Activated CD8-positive, alpha-beta memory T cell treated with anti-CD3 and anti-CD28 coated beads, Interleukin-2, amount 50 U/mL, for 1 hour (primary cell): ENCODE results near the gene ADAM22.

Source experiments
- DNase-seq: peaks from one replicate; pipeline ENCODE4 v3.0.0-alpha.2; 2020; ENCODE audit errors: extremely low read depth

Gene ADAM22

DNA sequence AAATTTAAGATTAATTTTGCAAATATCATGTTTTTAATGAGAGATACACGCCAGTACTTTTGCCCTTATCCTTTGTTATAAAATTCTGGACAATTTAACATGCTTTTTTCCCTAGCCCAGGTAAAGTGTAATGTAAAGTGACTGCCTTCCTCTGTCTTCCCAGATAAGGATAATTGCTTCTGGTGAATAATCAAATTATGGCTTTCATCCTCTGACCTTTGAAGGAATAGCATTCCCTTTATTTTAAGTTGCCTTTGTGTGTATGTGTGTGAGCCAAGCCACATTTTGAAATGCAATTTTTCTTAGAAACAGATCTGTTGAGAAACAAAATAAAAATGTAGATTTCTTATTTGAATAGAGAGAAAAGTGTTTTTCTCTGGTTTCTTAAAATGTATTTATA, 107.5 kb downstream of the ADAM22 start:
- no peak for DNase-seq

DNA sequence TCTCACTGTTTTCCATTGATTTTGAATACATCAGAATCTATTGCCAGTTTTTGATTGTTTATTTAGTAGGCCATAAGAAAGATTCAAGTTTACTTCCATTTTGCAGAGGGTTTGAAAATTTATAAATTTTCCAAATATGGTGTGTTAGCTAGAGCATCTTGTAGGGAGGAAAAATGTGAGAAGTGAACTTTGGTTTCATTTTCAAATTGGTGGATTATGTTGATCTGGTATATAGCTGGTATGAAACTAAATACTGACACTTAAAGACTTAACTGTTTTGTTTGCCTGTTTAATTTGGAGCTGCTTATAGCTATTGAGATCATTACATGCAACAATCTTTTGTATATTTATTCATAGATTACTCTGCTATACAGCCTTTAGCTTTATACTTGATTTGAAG, 108.1 kb downstream of the ADAM22 start:
- no peak for DNase-seq

- no peak for DNase-seq
Observed at GRCh38 chr7:88042803-88043202, 108.8 kb downstream of the ADAM22 start.

- no peak for DNase-seq
Observed at GRCh38 chr7:88044069-88044468, 110.0 kb downstream of the ADAM22 start.

DNA sequence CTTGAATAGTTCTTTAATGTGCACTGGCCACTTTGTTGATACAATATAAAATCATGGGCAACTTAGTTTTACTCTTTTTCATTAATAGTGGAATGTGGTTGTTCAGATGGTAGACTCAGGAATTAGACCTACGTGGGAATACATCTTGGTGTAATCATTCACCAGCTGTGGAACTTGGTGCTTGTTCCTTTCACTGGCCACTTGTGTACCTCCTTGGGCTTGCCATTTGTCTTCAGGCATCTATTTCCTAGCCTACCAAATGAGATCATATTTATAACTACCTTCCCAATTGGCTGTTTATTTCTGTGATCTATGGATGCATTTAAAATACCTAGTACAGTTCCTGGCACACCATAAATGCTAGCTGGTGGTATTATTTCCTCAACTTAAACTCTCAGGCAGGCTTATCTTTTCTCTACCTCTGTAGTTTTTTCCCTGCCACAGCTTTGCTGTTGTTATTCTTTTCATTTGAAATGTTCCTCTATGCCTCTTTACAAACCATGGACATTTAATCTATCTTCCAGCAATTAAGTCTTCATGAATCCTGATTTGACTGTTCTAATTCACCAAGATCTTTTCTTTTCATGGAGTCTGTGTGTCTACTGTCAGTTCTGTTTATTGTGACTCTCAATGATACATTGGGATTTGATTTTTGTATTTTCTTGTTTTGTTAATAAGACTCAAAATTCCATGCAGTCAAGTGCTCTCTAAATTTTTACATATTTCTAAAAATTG, 113.0 kb downstream of the ADAM22 start:
- DNase-seq: no peak

DNA sequence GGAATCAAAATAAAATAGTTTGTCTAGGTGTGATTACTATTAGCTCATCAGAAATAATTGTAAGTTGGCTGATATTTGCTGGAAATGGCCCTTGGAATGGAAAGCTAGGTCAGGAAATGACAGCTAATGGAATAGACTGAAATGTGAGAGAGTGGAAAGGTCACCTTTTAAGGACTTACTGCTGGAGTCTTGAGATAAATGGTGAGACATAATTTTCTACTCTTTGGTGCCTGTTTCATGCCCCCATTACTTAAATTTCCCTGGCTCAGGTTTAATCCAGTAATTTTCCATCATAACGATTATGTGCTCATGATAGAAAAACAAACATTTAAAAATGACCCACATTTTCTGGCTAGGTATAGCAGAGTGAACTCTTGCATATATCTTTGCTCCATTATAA, 123.6 kb downstream of the ADAM22 start:
- DNase-seq: no peak

DNA sequence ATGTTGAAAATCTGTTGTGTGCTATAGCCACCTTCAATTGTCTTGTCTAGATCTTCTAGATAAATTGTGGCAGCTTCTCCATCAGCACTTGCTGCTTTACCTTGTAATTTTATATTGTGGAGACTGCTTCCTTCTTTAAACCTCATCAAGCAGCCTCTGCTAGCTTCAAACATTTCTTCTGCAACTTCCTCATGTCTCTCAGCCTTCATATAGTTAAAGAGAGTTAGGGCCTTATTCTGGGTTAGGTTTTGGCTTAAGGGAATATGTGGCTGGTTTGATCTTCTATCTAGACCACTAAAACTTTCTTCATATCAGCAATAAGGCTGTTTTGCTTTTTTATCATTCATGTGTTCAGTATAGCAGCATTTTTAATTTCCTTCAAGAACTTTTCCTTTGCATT, 128.2 kb downstream of the ADAM22 start:
- DNase-seq: no peak

DNA sequence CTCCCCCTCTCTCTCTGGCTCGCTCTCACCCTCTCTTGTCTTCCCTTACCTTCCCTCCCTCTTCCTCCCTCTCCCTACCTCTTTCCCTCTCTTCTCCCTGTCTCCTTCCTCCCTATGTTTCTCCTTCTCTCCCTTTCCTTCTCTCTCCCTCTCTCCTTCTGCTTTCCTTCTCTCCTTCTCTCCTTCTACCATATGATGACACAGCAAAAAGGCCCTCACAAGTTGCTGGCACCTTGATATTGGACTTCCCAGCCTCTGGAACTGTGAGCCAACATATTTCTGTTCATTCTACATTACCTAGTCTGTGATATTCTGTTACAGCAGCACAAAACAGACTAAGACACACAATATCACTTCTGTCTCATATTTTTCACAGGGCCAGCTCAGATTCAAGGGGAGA, 135.0 kb downstream of the ADAM22 start:
- DNase-seq: no peak

- DNase-seq: no peak
Observed at GRCh38 chr7:88071994-88072714, 138.1 kb downstream of the ADAM22 start.

DNA sequence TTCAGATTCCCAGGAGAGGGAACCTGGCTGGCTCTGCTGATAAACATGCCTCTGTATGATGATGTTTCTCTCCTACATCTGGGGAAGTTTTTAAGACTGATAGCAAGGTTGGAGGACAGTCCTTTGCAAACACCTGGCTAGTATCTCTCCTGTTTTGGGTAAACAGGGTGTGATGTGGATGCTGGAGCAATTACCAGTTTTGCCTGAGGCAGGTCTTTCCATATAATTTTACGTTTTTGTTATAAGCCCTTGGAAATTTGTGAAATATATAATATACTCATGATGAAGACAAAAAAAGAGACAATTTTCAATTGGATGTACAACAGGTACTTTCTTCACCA, 138.6 kb downstream of the ADAM22 start:
- DNase-seq: no peak

DNA sequence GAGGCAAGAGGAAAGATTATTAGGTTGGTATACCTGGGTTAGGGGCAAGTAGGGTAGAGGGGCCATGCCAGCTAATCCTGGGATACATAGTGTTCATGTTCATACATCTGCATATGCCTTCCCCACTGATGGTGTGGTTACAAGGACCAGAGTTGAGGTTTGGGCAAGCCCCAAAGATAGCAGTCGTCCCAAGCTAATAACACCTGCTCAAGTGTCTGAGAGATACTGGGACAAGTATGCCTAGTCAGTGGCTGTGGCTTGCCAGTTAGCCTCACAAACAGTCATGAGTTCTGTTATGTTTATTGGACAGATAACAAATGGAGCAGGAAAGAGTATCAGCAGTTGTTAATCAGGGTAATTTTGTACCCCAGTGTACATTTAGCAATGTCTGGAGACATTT, 139.6 kb downstream of the ADAM22 start:
- DNase-seq: no peak

GRCh38 chr7:88075216-88075615, 141.2 kb downstream of the ADAM22 start:
- DNase-seq: no peak

GRCh38 chr7:88083883-88084282, 149.8 kb downstream of the ADAM22 start:
- DNase-seq: no peak

- DNase-seq: no peak
Observed at GRCh38 chr7:88089561-88089960, 155.5 kb downstream of the ADAM22 start.

GRCh38 chr7:88090240-88090639, 156.2 kb downstream of the ADAM22 start:
- DNase-seq: no peak

DNA sequence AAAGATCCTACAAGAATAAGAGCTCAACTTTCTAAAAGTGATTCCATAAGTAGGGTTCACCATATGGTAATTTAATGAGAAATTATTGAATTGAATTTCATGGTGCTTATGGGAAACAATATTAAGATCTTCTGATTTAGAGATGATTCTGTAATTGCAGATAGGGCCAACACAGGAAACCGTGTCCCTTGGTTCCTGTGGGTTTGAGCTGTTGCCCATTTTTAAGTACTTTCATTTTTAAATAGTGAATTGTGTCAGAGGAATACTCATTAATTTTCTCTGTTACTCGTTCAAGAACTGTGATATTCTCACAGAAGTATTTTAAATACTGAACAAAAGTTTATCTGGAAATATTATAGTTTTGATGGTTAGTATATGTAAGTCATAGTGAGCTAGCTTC, 156.6 kb downstream of the ADAM22 start:
- DNase-seq: no peak

DNA sequence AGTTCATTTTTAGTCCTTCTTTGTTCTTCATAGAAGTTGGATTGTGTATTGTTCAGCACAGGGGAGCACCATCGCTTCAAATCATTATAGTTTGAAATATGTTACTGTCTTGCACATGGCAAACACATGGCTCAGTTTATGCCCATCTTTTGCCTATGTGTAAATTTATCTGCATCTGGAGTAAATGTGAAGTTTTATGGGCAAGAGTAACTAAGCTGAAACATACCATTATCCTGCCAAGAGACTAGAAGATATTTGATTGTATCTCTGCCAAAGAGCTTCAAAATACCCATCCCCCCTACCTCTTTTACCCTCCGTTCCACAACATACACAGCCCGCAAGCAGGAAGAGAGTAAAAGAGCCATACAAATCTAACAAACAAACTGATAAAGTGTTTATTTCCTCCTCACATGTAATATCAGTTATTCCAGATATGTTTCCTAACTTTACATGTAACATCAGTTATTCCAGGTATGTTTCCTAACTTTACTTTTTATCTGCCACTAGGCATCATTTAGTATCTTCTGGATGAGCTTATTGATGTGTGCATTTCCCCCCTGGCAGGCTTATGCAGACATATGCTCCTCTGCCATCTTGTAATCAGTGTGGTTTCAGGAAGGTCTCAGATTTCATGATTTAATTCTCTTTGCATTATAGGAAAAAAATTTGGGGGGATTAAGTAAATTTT, 158.1 kb downstream of the ADAM22 start:
- no peak for DNase-seq

DNA sequence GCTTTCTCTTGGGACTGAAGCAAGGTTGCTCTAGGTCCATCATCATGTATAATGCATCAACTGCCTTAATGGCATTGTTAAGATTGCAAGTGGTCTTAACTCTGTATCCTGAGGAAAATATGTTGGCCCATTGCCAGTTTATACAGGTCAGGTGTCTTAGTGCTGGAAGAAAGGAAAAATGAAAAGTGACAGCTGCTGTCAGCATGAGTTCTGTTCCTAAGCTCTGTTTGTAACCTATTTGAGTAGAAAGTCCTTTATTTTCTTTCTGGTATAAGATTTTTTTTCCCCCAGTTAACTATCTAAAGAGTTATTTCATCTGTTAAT, 158.6 kb downstream of the ADAM22 start:
- no peak for DNase-seq

DNA sequence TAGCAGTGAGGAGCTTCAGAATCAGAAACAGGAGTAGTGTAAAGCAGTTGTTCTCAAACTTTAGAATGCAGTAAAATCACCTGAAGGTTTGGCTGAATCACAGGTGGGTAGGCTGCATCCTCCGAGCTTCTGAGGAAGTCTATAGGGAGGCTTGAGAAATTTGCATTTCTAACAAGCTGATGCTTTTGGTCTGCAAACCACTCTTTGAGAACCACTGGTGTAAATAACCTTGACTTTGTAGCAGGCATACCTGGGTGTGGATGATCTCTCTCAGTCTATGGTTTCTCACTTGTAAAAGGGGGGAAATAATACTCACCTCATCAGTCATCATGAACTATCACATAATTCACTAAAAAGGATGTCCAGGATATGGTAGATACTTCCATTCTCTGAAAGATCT, 167.7 kb downstream of the ADAM22 start:
- no peak for DNase-seq

DNA sequence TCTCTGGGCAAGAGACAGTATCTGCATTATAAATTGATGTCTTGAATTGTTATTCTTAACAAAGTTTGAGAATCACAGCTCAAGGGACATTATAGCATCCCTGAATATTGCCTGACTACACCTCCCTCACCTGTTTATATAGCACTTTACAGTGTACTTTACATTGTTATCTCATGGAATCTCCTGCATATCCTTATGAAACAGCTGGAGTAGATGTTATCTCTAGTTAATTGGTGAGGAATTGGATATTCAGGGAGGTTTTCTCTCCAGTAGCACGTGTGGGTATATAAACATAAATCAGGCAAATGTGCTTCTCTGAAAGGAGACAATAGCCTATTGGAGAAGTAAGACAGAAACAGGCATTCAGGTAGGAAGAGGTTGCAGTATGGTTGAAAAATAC, 168.6 kb downstream of the ADAM22 start:
- no peak for DNase-seq

DNA sequence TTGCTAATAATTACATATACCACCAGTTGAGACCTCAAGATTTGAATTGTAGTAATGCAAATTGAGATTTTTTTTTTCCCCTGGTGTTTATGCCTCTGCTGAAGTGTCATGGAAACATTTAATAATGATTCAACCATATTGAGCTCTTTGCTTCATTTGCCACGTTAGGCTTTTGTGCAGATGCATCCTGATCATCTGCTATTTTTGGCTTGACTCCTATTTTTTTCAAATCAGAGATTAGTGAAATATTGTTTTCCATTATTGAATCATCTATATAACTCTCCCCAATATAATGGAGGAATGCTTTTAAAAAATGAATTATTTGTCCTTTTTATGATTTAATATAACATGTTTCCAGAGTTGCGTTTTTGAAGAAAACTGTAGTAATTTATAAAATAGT, 170.7 kb downstream of the ADAM22 start:
- DNase-seq: no peak

- no peak for DNase-seq
Observed at GRCh38 chr7:88105231-88105630, 171.2 kb downstream of the ADAM22 start.

- DNase-seq: no peak
Observed at GRCh38 chr7:88106434-88106833, 172.4 kb downstream of the ADAM22 start.
